ENCODE measurements around the gene MYO9A. TPM values are rescaled to one million over a fixed set of nuclear protein-coding genes. Genes with fewer than 3 reads are reported as not detected.

The MYO9A gene
- total RNA-seq, 1 experiment from 2014 or later, result 21.4 TPM

- Histone ChIP-seq H2AK5ac (ENCODE audit: insufficient read length, low read length) (no peak overlapping the region), H3K9me3 (ENCODE audit: control insufficient read depth, low read depth, low read length) (no peaks in the 10 kb centered on the region), H3K4ac (ENCODE audit: low read depth, low read length) (no peak overlapping the region), H2BK12ac (ENCODE audit: insufficient read length, low read depth, low read length) (no peak overlapping the region), H3T11ph (ENCODE audit: low read length) (no peak overlapping the region), H3K79me2 (ENCODE audit: insufficient read depth, low read length) (peaks cover 2% of the 10 kb centered on the region; the same call in 1 of the 2 replicates), H2BK5ac (ENCODE audit: insufficient read length, low read length) (no peak overlapping the region), H3K27ac (ENCODE audit: insufficient read length, low read depth, low read length) (no peak overlapping the region), H4K8ac (replicated peaks; ENCODE audit: insufficient read length, low read depth, low read length) (no peak overlapping the region), H2BK120ac (ENCODE audit: low read depth, low read length, poor library complexity, severe bottlenecking) (no peak overlapping the region), H3K27me3 (ENCODE audit: insufficient read depth, low read length) (no peaks in the 10 kb centered on the region), H3K18ac (ENCODE audit: insufficient read length, low read depth, low read length) (no peak overlapping the region), H2BK20ac (ENCODE audit: low read depth, low read length, poor library complexity, severe bottlenecking) (no peak overlapping the region), H3K23ac (ENCODE audit: insufficient read length, low read depth, low read length) (no peak overlapping the region), H3K9ac (ENCODE audit: extremely low read depth, insufficient read length, low read length) (no peak overlapping the region), H4K5ac (ENCODE audit: insufficient read length, low read depth, low read length) (no peak overlapping the region), H3K4me2 (ENCODE audit: insufficient read depth, insufficient read length, low read length) (no peak overlapping the region), H3K14ac (ENCODE audit: insufficient read depth, low read length) (no peak overlapping the region), H3K79me1 (ENCODE audit: insufficient read depth, low read depth, low read length, poor library complexity, severe bottlenecking) (no peaks in the 10 kb centered on the region), H3K23me2 (ENCODE audit: insufficient read length, low read depth, low read length, poor library complexity, severe bottlenecking) (no peaks in the 10 kb centered on the region), H4K20me1 (ENCODE audit: control insufficient read depth, insufficient read depth, insufficient read length) (no peaks in the 10 kb centered on the region), H3K56ac (ENCODE audit: insufficient read length, low read depth, low read length) (no peak overlapping the region), H4K91ac (ENCODE audit: insufficient read length, low read depth, low read length) (no peak overlapping the region), H3K4me1 (ENCODE audit: insufficient read depth, low read length) (no peaks in the 10 kb centered on the region), H2BK15ac (ENCODE audit: low read depth, low read length) (no peak overlapping the region), H2AFZ (ENCODE audit: low read length) (no peak overlapping the region)
- Mint-ChIP-seq H3K36me3 (ENCODE audit: insufficient read depth in 1 of 3, low read depth in 3 of 3) (peaks cover 5 to 17% (median 17%) of the 10 kb centered on the region in 3 experiments; a peak in 6 of 7 replicates), H3K4me3 (no peak overlapping the region), H3K27ac (no peak overlapping the region), H3K9me3 (peaks cover 7 to 8% of the 10 kb centered on the region in 2 experiments; a peak in 3 of 5 replicates), H3K27me3 (ENCODE audit: low read depth) (no peaks in the 10 kb centered on the region), H3K4me1 (no peaks in the 10 kb centered on the region)
- WGBS (ENCODE audit: extremely low coverage, insufficient read length, low lambda C conversion rate), result no CpG with 5 or more reads among the region's 7 CpGs
- no peak for DNase-seq
- TF ChIP-seq CTCF (conservative IDR thresholded peaks at IDR 0.05), result no peak
Measured at GRCh38 chr15:72033711-72034110, 84.2 kb downstream of the MYO9A start.
